Fibroblast of lung (primary cell): ENCODE data around the gene MRPL53.

Source experiments
- EZH2 ChIP-seq: IDR thresholded peaks from 2 replicates; pipeline ENCODE4 v1.5.1; 2012; ENCODE audit warnings: low read length, control low read depth, mild to moderate bottlenecking; ENCODE audit errors: missing control alignments
- TF ChIP-seq, protein P1 (sequence below), 2 donors: IDR thresholded peaks in 1 of 2; conservative IDR thresholded peaks in 1 of 2; 1 replicate in 1 of 2; 2 replicates in 1 of 2; pipeline ENCODE4 v1.5.1; 2011 to 2012; ENCODE audit warnings: low read length in 2 of 2, control low read depth in 1 of 2, inconsistent platforms in 1 of 2, low read depth in 1 of 2, mild to moderate bottlenecking in 1 of 2

DNA sequence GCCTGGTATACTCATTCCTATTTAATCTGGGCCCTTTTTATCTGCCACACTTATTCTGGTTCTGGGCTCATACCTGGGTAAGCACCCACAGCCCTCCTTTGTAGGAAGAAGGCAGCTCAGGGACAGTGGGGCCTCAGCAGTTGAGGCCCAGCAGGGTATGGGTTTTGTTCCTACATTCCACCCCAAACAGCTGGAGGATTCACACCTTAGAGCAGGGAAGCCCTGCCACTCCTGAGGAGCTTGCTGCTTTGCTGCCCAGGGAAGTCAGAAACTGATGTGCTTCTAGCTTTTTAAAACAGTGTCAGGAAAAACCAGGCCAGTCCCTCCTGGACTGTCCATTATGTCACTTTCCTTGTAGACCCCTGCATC, 28.1 kb upstream of the MRPL53 start:
- TF ChIP-seq EZH2 = no peak
- TF ChIP-seq, protein P1, sequence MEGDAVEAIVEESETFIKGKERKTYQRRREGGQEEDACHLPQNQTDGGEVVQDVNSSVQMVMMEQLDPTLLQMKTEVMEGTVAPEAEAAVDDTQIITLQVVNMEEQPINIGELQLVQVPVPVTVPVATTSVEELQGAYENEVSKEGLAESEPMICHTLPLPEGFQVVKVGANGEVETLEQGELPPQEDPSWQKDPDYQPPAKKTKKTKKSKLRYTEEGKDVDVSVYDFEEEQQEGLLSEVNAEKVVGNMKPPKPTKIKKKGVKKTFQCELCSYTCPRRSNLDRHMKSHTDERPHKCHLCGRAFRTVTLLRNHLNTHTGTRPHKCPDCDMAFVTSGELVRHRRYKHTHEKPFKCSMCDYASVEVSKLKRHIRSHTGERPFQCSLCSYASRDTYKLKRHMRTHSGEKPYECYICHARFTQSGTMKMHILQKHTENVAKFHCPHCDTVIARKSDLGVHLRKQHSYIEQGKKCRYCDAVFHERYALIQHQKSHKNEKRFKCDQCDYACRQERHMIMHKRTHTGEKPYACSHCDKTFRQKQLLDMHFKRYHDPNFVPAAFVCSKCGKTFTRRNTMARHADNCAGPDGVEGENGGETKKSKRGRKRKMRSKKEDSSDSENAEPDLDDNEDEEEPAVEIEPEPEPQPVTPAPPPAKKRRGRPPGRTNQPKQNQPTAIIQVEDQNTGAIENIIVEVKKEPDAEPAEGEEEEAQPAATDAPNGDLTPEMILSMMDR (conservative IDR thresholded peaks at IDR 0.05 in 1 of 2, IDR thresholded peaks at IDR 0.05 in 1 of 2; ENCODE audit: low read depth in 1 of 2, low read length in 2 of 2) = no peak
